ENCODE data around the gene YTHDF1. TPM values are rescaled to one million over a fixed set of nuclear protein-coding genes. Genes with fewer than 3 reads are reported as not detected.
"Not testable (repeated sequence)": the region's sequence is repeated elsewhere in the genome, so short reads cannot be mapped to it uniquely, and the experiment has no call there.

Gene YTHDF1
- total RNA-seq, 1 donor from 2014 or later, result 62.1 TPM

DNA sequence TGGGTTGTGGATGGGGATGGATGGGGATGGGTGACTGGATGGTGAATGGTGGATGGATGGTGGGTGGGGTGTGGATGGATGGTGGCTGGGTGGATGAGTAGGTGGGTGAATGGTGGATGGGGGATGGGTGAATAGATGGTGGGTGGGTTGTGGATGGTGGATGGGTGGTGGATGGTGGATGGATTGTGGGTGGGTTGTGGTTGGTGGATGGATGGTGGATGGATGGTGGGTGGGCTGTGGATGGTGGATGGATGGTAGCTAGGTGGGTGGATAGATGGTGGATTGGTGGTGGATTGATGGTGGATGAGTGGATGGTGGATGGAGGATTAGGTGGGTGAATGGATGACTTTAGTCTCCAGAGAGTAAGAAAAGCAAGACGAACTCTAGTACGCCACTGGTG is 57.6 kb downstream of the YTHDF1 start:
- TF ChIP-seq, protein P1, sequence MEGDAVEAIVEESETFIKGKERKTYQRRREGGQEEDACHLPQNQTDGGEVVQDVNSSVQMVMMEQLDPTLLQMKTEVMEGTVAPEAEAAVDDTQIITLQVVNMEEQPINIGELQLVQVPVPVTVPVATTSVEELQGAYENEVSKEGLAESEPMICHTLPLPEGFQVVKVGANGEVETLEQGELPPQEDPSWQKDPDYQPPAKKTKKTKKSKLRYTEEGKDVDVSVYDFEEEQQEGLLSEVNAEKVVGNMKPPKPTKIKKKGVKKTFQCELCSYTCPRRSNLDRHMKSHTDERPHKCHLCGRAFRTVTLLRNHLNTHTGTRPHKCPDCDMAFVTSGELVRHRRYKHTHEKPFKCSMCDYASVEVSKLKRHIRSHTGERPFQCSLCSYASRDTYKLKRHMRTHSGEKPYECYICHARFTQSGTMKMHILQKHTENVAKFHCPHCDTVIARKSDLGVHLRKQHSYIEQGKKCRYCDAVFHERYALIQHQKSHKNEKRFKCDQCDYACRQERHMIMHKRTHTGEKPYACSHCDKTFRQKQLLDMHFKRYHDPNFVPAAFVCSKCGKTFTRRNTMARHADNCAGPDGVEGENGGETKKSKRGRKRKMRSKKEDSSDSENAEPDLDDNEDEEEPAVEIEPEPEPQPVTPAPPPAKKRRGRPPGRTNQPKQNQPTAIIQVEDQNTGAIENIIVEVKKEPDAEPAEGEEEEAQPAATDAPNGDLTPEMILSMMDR (IDR thresholded peaks at IDR 0.05; ENCODE audit: unreplicated experiment), result no peak
- Mint-ChIP-seq H3K36me3 (ENCODE audit: low read depth, unreplicated experiment) (no peaks in the 10 kb centered on the region), H3K9me3 (ENCODE audit: unreplicated experiment) (no peaks in the 10 kb centered on the region), H3K4me3 (ENCODE audit: unreplicated experiment) (no peak overlapping the region), H3K4me1 (ENCODE audit: unreplicated experiment) (no peaks in the 10 kb centered on the region), H3K27me3 (ENCODE audit: unreplicated experiment) (peaks cover 4% of the 10 kb centered on the region), H3K27ac (ENCODE audit: unreplicated experiment) (no peak overlapping the region)
- DNase-seq (ENCODE audit: low spot score), result no peak

DNA sequence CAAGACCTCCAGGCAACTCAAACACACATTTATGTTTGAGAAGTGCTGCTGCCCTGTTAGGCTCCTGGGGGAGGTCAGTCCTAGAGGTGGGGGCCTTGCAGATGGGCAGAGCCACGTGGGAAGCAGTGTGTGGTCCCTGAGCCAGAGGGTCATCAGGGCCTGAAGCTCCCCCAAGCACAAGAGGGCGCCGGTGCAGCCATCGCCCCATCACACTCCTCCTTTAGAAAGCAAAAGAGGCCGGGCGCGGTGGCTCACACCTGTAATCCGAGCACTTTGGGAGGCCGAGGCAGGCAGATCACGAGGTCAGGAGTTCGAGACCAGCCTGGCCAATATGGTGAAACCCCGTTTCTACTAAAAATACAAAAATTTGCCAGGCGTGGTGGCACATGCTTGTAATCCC is 58.5 kb downstream of the YTHDF1 start:
- H3K4me3 Mint-ChIP-seq (ENCODE audit: unreplicated experiment); H3K9me3 Mint-ChIP-seq (ENCODE audit: unreplicated experiment); H3K4me1 Mint-ChIP-seq (ENCODE audit: unreplicated experiment); DNase-seq (ENCODE audit: low spot score); H3K27ac Mint-ChIP-seq (ENCODE audit: unreplicated experiment); H3K27me3 Mint-ChIP-seq (ENCODE audit: unreplicated experiment); H3K36me3 Mint-ChIP-seq (ENCODE audit: low read depth, unreplicated experiment): not testable (repeated sequence)

DNA sequence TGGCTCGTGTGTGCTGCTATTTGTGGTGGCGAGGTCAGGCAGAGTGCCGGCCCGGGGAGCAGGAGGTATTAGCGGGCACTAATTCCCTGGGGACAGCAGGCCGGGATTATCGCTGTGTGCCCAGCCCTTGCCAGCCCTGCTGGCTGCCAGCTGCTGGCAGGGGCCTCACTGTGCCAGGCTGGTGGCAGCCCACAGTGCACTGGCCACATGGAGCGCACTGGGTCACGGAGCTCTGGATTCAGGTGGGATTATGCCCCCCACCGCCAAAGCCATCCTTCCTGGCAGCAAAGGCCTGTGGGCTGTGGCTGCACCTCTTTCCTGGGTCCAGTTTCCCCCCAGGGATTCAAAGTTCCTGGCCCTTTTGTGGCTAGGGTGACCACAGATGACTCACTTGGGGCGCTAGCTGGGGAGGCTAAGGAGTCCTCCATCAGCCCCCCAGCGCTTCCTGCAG is 59.7 kb downstream of the YTHDF1 start:
- Mint-ChIP-seq H3K36me3 (ENCODE audit: low read depth, unreplicated experiment) (no peaks in the 10 kb centered on the region), H3K27me3 (ENCODE audit: unreplicated experiment) (peaks cover 4% of the 10 kb centered on the region), H3K27ac (ENCODE audit: unreplicated experiment) (no peak overlapping the region), H3K4me3 (ENCODE audit: unreplicated experiment) (no peak overlapping the region), H3K4me1 (ENCODE audit: unreplicated experiment) (no peaks in the 10 kb centered on the region), H3K9me3 (ENCODE audit: unreplicated experiment) (no peaks in the 10 kb centered on the region)
- TF ChIP-seq, protein P1 (IDR thresholded peaks at IDR 0.05; ENCODE audit: unreplicated experiment), result no peak
- DNase-seq (ENCODE audit: low spot score), result no peak

DNA sequence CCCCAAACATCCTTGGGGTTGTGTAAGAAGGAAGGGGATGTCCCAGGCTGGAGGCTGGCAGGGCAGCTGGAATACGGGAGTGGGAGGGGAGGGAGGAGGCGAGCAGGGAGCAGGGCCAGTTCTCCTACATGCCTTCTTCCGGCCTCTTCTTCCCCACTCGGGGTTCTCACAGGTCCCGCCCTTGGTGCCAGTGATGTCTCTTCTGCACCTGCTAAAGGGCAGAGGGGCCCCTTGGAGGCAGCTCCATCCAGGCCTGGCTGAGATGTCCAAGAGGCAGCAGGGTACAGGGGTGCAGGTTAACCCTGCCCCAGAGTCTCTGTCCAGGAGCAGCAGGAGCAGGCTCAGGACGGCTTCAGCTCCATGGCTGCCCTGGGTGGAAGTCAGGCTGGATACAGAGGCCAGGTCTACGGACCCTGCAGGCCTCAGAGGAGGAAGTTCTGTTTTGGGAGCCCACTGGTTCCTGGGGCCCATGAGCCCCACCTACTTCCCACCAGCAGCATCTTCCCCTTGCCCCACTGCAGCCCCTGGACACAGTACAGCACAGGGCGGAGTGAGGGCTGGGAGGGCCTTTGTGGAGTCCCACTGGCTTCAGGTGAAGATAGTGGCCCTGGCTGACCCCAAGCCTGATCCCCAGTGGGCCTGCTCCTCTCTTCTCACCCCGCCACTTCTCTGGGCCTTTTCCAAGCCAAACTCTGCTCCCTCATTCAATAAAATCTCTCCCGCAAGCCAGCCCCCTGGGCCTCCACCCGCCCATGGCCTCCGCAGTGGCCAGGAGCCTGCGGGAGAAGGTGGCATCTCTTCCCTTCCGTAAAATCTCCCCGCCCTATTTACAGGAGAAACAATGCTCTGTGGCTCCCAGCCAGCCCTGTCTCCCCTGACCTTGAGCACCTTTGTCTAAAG is 60.4 kb downstream of the YTHDF1 start:
- no peak for DNase-seq (ENCODE audit: low spot score)
- H3K4me3 Mint-ChIP-seq (ENCODE audit: unreplicated experiment), result no peak overlapping the region
- H3K4me1 Mint-ChIP-seq (ENCODE audit: unreplicated experiment), result no peaks in the 10 kb centered on the region
- TF ChIP-seq, protein P1 (IDR thresholded peaks at IDR 0.05; ENCODE audit: unreplicated experiment), result no peak
- H3K36me3 Mint-ChIP-seq (ENCODE audit: low read depth, unreplicated experiment), result no peaks in the 10 kb centered on the region
- H3K9me3 Mint-ChIP-seq (ENCODE audit: unreplicated experiment), result no peaks in the 10 kb centered on the region
- H3K27ac Mint-ChIP-seq (ENCODE audit: unreplicated experiment), result no peak overlapping the region
- peaks cover 4% of the 10 kb centered on the region for H3K27me3 Mint-ChIP-seq (ENCODE audit: unreplicated experiment)

DNA sequence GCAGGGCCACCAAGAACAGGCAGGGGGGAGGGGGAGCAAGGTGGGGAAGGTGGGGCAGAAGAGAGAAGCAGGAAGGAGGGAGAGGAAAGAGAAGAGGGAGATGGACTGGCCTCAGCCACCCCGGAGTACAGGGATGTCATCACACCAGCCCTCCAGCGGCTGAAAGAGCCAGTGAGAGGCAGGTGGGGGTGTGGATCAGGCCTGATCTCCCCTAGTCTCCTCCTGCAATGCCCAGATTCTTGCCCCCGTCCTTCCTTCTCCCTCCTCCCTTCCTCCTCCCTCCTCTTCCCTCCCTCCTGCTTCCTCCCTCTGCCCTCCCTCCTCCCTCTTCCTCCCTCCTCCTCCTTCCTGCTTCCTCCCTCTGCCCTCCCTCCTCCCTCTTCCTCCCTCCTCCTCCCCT is 61.5 kb downstream of the YTHDF1 start:
- TF ChIP-seq, protein P1 (IDR thresholded peaks at IDR 0.05; ENCODE audit: unreplicated experiment), result no peak
- H3K36me3 Mint-ChIP-seq (ENCODE audit: low read depth, unreplicated experiment), result no peaks in the 10 kb centered on the region
- H3K9me3 Mint-ChIP-seq (ENCODE audit: unreplicated experiment), result no peaks in the 10 kb centered on the region
- H3K27me3 Mint-ChIP-seq (ENCODE audit: unreplicated experiment), result peaks cover 4% of the 10 kb centered on the region
- no peak for DNase-seq (ENCODE audit: low spot score)
- no peak overlapping the region for H3K27ac Mint-ChIP-seq (ENCODE audit: unreplicated experiment)
- no peaks in the 10 kb centered on the region for H3K4me1 Mint-ChIP-seq (ENCODE audit: unreplicated experiment)
- no peak overlapping the region for H3K4me3 Mint-ChIP-seq (ENCODE audit: unreplicated experiment)
